HG03280 (cell line): Measurements from ENCODE around the gene UCN2.
"Not testable (repeated sequence)": the region's sequence is repeated elsewhere in the genome, so short reads cannot be mapped to it uniquely, and the experiment has no call there.

Experiments
- ATAC-seq: cut with Tn5 transposase; IDR thresholded peaks from one replicate; pipeline ENCODE4 v1.9.1; 2021; ENCODE audit warnings: mild to moderate bottlenecking, moderate library complexity; ENCODE audit not compliant: unreplicated experiment

Gene UCN2

GRCh38 chr3:48564022-48564421 is 441 bp upstream of the UCN2 start:
- no peak for ATAC-seq

- no peak for ATAC-seq
These were observed 1.1 kb downstream of the UCN2 start for GRCh38 chr3:48562367-48563095.

- ATAC-seq, result no peak
These were observed 2.4 kb downstream of the UCN2 start for GRCh38 chr3:48561045-48561736.

- ATAC-seq, result no peak
These were observed 2.9 kb downstream of the UCN2 start for GRCh38 chr3:48560648-48561018.

GRCh38 chr3:48558493-48559134 is 5.0 kb downstream of the UCN2 start:
- ATAC-seq, result no peak

- peak; percentile 82 for ATAC-seq
These were observed 6.6 kb downstream of the UCN2 start, which contains the start of gene PFKFB4 for GRCh38 chr3:48556796-48557626. Gene PFKFB4 (minus strand): TSS chr3:48556803. CDS start chr3:48556777, 26 bp downstream.

GRCh38 chr3:48555949-48556795 is 7.4 kb downstream of the UCN2 start:
- no peak for ATAC-seq

GRCh38 chr3:48555231-48555948 is 8.2 kb downstream of the UCN2 start:
- ATAC-seq, result no peak

GRCh38 chr3:48553886-48554845 is 9.4 kb downstream of the UCN2 start:
- ATAC-seq, result no peak

- ATAC-seq, result no peak
These were observed 10.2 kb downstream of the UCN2 start for GRCh38 chr3:48553361-48553760.

- ATAC-seq, result no peak
These were observed 11.2 kb downstream of the UCN2 start for GRCh38 chr3:48552111-48552951.

GRCh38 chr3:48551651-48552050 is 11.9 kb downstream of the UCN2 start:
- ATAC-seq, result not testable (repeated sequence)

GRCh38 chr3:48548729-48549705 is 14.6 kb downstream of the UCN2 start:
- peak; percentile 56 for ATAC-seq

- ATAC-seq, result no peak
These were observed 15.5 kb downstream of the UCN2 start for GRCh38 chr3:48548126-48548525.

GRCh38 chr3:48546203-48546829 is 17.3 kb downstream of the UCN2 start:
- ATAC-seq, result no peak

GRCh38 chr3:48544141-48544540 is 19.4 kb downstream of the UCN2 start:
- ATAC-seq, result no peak
